ENCODE results near the gene SMC1A.
"Not testable (repeated sequence)": the region's sequence is repeated elsewhere in the genome, so short reads cannot be mapped to it uniquely, and the experiment has no call there.

The SMC1A gene

GRCh38 chrX:53421772-53422085 is 725 bp downstream of the SMC1A start:
- DNase-seq (ENCODE audit: low read depth): no peak

GRCh38 chrX:53421125-53421524 is 1.3 kb downstream of the SMC1A start:
- no peak for DNase-seq (ENCODE audit: low read depth)

- not testable (repeated sequence) for DNase-seq (ENCODE audit: low read depth)
These were observed 2.1 kb downstream of the SMC1A start for GRCh38 chrX:53420351-53420750.

GRCh38 chrX:53412446-53412845 is 10.0 kb downstream of the SMC1A start:
- DNase-seq (ENCODE audit: low read depth): no peak

- no peak for DNase-seq (ENCODE audit: low read depth)
These were observed 18.9 kb downstream of the SMC1A start for GRCh38 chrX:53403535-53403934.

GRCh38 chrX:53398216-53398615 is 24.2 kb downstream of the SMC1A start:
- no peak for DNase-seq (ENCODE audit: low read depth)

- DNase-seq (ENCODE audit: low read depth): no peak
These were observed 26.7 kb downstream of the SMC1A start for GRCh38 chrX:53395605-53396298.

GRCh38 chrX:53383376-53384076 is 38.9 kb downstream of the SMC1A start:
- no peak for DNase-seq (ENCODE audit: low read depth)

GRCh38 chrX:53379747-53380146 is 42.7 kb downstream of the SMC1A start:
- DNase-seq (ENCODE audit: low read depth): no peak

GRCh38 chrX:53379008-53379710 is 43.3 kb downstream of the SMC1A start:
- no peak for DNase-seq (ENCODE audit: low read depth)

GRCh38 chrX:53377464-53377863 is 45.0 kb downstream of the SMC1A start:
- DNase-seq (ENCODE audit: low read depth): no peak

- DNase-seq (ENCODE audit: low read depth): no peak
These were observed 45.6 kb downstream of the SMC1A start for GRCh38 chrX:53376888-53377287.

- DNase-seq (ENCODE audit: low read depth): no peak
These were observed 47.5 kb downstream of the SMC1A start for GRCh38 chrX:53374923-53375322.

GRCh38 chrX:53374222-53374820 is 48.1 kb downstream of the SMC1A start:
- no peak for DNase-seq (ENCODE audit: low read depth)

- DNase-seq (ENCODE audit: low read depth): no peak
These were observed 49.1 kb downstream of the SMC1A start for GRCh38 chrX:53373307-53373706.

GRCh38 chrX:53366454-53366853 is 56.0 kb downstream of the SMC1A start:
- DNase-seq (ENCODE audit: low read depth): not testable (repeated sequence)

GRCh38 chrX:53362449-53362848 is 60.0 kb downstream of the SMC1A start:
- DNase-seq (ENCODE audit: low read depth): no peak

GRCh38 chrX:53357799-53358530 is 64.5 kb downstream of the SMC1A start:
- no peak for DNase-seq (ENCODE audit: low read depth)

- no peak for DNase-seq (ENCODE audit: low read depth)
These were observed 66.3 kb downstream of the SMC1A start for GRCh38 chrX:53356186-53356585.

- no peak for DNase-seq (ENCODE audit: low read depth)
These were observed 67.8 kb downstream of the SMC1A start for GRCh38 chrX:53354669-53355068.

- DNase-seq (ENCODE audit: low read depth): no peak
These were observed 74.5 kb downstream of the SMC1A start for GRCh38 chrX:53347948-53348347.

Data from non-pigmented ciliary epithelial cell (primary cell).